GM19372 (cell line): ENCODE results near the gene MAML2.

Source experiments
- ATAC-seq: cut with Tn5 transposase; IDR thresholded peaks from one replicate; pipeline ENCODE4 v1.9.1; 2021; ENCODE audit warnings: mild to moderate bottlenecking, low read depth, moderate library complexity; ENCODE audit not compliant: unreplicated experiment

MAML2 gene

DNA sequence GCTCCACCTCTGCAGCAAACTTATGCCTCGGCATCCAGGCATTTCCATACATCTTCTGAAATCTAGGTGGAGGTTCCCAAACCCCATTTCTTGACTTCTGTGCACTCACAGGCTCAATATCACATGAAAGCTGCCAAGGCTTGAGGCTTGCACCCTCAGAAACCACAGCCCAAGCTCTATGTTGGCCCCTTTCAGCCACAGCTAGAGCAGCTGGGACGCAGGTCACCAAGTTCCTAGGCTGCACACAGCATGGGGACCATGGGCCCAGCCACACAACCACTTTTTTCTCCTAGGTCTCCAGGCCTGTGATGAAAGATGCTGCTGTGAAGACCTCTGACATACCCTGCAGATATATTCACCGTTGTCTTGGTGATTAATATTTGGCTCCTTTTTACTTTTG lies 394.4 kb downstream of the MAML2 start:
- no peak for ATAC-seq

GRCh38 chr11:95944623-95945022 lies 398.4 kb downstream of the MAML2 start:
- no peak for ATAC-seq

DNA sequence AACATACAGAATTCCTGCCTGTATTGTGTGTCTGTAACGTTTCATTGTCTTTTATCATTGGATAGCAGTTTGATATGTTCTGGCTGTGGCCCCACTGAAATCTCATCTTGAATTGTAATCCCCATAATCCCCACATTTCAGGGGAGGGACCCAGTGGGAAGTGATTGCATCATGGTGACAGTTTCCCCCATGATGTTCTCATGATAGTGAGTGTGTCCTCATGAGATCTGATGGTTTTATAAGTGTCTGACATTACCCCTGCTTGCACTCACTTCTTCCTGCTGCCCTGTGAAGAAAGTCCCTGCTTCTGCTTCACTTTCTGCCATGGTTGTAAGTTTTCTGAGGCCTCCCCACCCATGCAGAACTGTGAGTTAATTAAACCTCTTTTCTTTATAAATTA lies 399.4 kb downstream of the MAML2 start:
- ATAC-seq: no peak

- ATAC-seq: no peak
These were observed 403.9 kb downstream of the MAML2 start for GRCh38 chr11:95939091-95939490.

- no peak for ATAC-seq
These were observed 405.6 kb downstream of the MAML2 start for GRCh38 chr11:95937358-95937757.

- no peak for ATAC-seq
These were observed 409.4 kb downstream of the MAML2 start for GRCh38 chr11:95933594-95933993.

DNA sequence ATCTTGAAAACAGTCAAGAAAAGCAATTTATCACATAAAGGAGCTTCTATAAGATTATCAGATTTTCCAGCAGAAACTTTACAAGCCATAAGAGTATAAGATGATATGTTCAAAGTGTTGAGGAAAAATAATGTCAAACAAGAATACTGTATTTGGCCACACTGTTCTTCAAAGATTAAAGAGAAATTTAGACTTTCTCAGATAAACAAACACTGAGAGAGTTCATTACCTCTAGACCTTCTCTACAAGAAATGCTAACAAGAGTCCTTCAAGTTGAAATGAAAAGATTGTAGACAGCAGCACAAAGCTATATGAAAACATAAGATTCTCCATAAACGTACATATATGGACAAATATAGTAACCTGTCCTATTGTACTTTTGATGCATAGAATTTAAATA lies 411.1 kb downstream of the MAML2 start:
- no peak for ATAC-seq

- ATAC-seq: no peak
These were observed 412.0 kb downstream of the MAML2 start for GRCh38 chr11:95930948-95931347.

DNA sequence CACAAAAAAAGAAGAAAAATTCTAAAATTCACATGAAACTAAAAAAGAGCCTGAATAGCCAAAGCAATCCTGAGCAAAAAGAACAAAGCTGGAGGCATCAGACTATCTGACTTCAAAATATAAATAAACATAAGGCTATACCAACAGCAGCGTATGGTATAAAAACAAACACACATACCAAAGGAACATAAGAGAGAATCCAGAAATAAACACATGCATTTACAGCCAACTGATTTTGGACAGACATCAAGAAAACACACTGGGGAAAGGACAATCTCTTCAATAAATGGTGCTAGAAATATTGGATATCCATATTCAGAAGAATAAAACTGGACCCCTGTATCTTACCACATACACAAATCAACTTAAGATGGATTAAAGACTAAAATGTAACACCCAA lies 416.3 kb downstream of the MAML2 start:
- ATAC-seq: no peak
